GM12878 (cell line): ENCODE measurements around the gene SNED1. TPM values are rescaled to one million over a fixed set of nuclear protein-coding genes. Genes with fewer than 3 reads are reported as not detected.

Source experiments
- ASH2L ChIP-seq: fragments of 300-600, 200-600 bp; sonication (generic); IDR thresholded peaks from 2 replicates; pipeline ENCODE4 v1.6.1; 2017; ENCODE audit warnings: low read depth, mild to moderate bottlenecking, borderline replicate concordance
- DPF2 ChIP-seq: fragments of 450-650 bp; IDR thresholded peaks from 2 replicates; pipeline ENCODE4 v1.6.1; 2017; ENCODE audit warnings: mild to moderate bottlenecking
- EGR1 ChIP-seq, 2 experiments: IDR thresholded peaks; 1 replicate in 1 of 2; 2 replicates in 1 of 2; pipeline ENCODE4 v1.6.1; 2011 to 2012; ENCODE audit warnings: low read depth in 2 of 2, low read length in 2 of 2, borderline replicate concordance in 1 of 2, mild to moderate bottlenecking in 1 of 2, moderate library complexity in 1 of 2
- FOS ChIP-seq: IDR thresholded peaks from 3 replicates; pipeline ENCODE4 v1.6.1; 2011; ENCODE audit warnings: borderline replicate concordance; ENCODE audit not compliant: insufficient read length; ENCODE audit errors: extremely low read depth
- MYB ChIP-seq: fragments of 150-350 bp; IDR thresholded peaks from 2 replicates; pipeline ENCODE4 v1.6.1; 2014; ENCODE audit warnings: mild to moderate bottlenecking, low read depth, low read length, borderline replicate concordance
- PRDM15 ChIP-seq: fragments of 450-650 bp; formaldehyde crosslinking; IDR thresholded peaks from 2 replicates; pipeline ENCODE4 v1.4.0; 2020; ENCODE audit warnings: mild to moderate bottlenecking, moderate library complexity
- RELA ChIP-seq: fragments of 450-650 bp; IDR thresholded peaks from 2 replicates; pipeline ENCODE4 v1.8.0; 2014; ENCODE audit warnings: borderline replicate concordance; ENCODE audit not compliant: partially characterized antibody
- TCF3 ChIP-seq: IDR thresholded peaks from 2 replicates; pipeline ENCODE4 v1.6.1; 2012; ENCODE audit warnings: low read depth, mild to moderate bottlenecking, low read length, borderline replicate concordance; ENCODE audit not compliant: insufficient read depth
- ZBED1 ChIP-seq: IDR thresholded peaks from 2 replicates; pipeline ENCODE4 v1.6.1; 2016; ENCODE audit warnings: borderline replicate concordance
- ZBTB4 ChIP-seq: fragments of 450-650 bp; formaldehyde crosslinking; IDR thresholded peaks from 2 replicates; pipeline ENCODE4 v1.4.0; 2022; ENCODE audit warnings: mild to moderate bottlenecking, moderate library complexity
- ZNF217 ChIP-seq: fragments of 450-650 bp; IDR thresholded peaks from 2 replicates; pipeline ENCODE4 v1.6.1; 2017; ENCODE audit warnings: antibody characterized with exemption, mild to moderate bottlenecking
- ZNF622 ChIP-seq: fragments of 450-650 bp; IDR thresholded peaks from 2 replicates; pipeline ENCODE4 v1.6.1; 2017; ENCODE audit warnings: mild to moderate bottlenecking, inconsistent platforms
- ZNF687 ChIP-seq: fragments of 450-650 bp; IDR thresholded peaks from 2 replicates; pipeline ENCODE4 v1.6.1; 2017; ENCODE audit warnings: mild to moderate bottlenecking, moderate library complexity
- ZSCAN29 ChIP-seq: fragments of 450-650 bp; IDR thresholded peaks from 2 replicates; pipeline ENCODE4 v1.6.1; 2017; ENCODE audit warnings: mild to moderate bottlenecking, moderate library complexity
- polyA plus RNA-seq, 11 experiments: library from polyadenylated mRNA; depleted of rRNA in 4 of 11; unstranded in 6 of 11; stranded (reverse) in 5 of 11; fragments of >200 nt; fragmentation: Nextera tagmentation in 4 of 11; fragmentation: Illumina TruSeq in 1 of 11; extraction: Ambion mirVana in 4 of 11; extraction: Trizol in 1 of 11; gene quantifications; 1 replicate in 1 of 11; 2 replicates in 10 of 11; pipeline versions ENCODE4 v1.2.1 to v1.2.3, GENCODE V29; 2011 to 2016; ENCODE audit warnings: inconsistent platforms in 2 of 11, missing spikeins in 2 of 11, low read depth in 1 of 11
- total RNA-seq, 4 experiments: library from RNA; depleted of rRNA in 3 of 4; stranded (reverse); fragments of >200 nt in 3 of 4; fragmentation: Illumina TruSeq in 1 of 4; extraction: Trizol in 1 of 4; gene quantifications; 2 replicates each; pipeline versions ENCODE4 v1.2.1 to v1.2.3, GENCODE V29; 2013 to 2021
- TF ChIP-seq, protein P1 (sequence below): IDR thresholded peaks from 2 replicates; pipeline ENCODE4 v1.6.1; 2011; ENCODE audit warnings: borderline replicate concordance, low read depth, mild to moderate bottlenecking, moderate library complexity, mixed read lengths, low read length; ENCODE audit not compliant: insufficient read depth; ENCODE audit errors: extremely low read length

Gene SNED1
- total and polyA plus RNA-seq, 10 of the 15 experiments (the other 5 are each of a cell fraction or from before 2014, with no cell fraction given): 0.05 to 8.4 (median 3.0) TPM

DNA sequence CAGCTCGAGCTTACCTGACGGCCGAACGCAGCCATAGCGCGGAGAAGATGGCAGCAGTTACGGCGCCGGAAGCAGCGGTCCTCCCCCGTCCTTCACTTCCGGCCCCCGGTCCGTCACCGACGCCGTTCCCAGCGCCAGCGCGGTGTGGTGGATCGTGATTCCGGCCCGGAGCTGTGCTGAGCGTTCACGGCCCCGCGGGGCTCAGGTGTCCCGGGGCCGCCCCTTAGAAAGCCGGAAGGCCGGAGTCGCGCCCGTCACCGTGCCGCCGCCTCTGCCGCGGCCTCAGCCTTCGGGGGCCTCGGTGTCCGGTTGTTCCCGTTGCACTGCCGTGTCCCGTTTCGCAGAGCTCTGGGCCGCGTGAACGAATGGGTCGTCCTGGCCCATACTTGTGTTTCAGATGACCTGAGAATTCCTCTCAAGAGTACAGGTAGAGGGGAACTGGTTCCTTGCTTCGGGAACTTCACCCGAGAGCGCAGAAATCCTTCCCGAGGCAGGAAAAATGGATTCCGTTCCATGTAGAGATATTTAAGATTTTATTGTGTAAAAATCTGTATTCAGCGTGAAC is 103.9 kb downstream of the SNED1 start, which contains the start of gene MTERF4 (continued):
- no peak for TF ChIP-seq PRDM15 (CRISPR knock-in tag)
- TF ChIP-seq, protein P1, sequence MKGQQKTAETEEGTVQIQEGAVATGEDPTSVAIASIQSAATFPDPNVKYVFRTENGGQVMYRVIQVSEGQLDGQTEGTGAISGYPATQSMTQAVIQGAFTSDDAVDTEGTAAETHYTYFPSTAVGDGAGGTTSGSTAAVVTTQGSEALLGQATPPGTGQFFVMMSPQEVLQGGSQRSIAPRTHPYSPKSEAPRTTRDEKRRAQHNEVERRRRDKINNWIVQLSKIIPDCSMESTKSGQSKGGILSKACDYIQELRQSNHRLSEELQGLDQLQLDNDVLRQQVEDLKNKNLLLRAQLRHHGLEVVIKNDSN: peak; percentile 43
- no peak for TF ChIP-seq ZNF622
- TF ChIP-seq DPF2: peak; percentile 89
- peak; percentile 76 to 80; a peak in 2 of 3 replicates for TF ChIP-seq EGR1 (IDR thresholded peaks at IDR 0.05; ENCODE audit: borderline replicate concordance in 1 of 2, low read depth in 2 of 2, low read length in 2 of 2)
- peak; percentile 68; the same call in 1 of the 2 replicates for TF ChIP-seq ZSCAN29
- TF ChIP-seq ZNF687: peak; percentile 88
- TF ChIP-seq ZNF217: peak; percentile 81
- TF ChIP-seq MYB: no peak
- no peak for TF ChIP-seq ZBTB4 (CRISPR knock-in tag)
- no peak for TF ChIP-seq FOS
- TF ChIP-seq ZBED1: peak; percentile 21
- peak; percentile 86 for TF ChIP-seq RELA
- no peak for TF ChIP-seq ASH2L
- TF ChIP-seq TCF3: peak; percentile 73; the same call in 1 of the 2 replicates
